Cardiac muscle cell (in vitro differentiated cells and primary cell): Measurements from ENCODE around the gene TJAP1. TPM values are rescaled to one million over a fixed set of nuclear protein-coding genes. Genes with fewer than 3 reads are reported as not detected.

Experiments
- DNase-seq, 2 donors: peaks; one replicate each; pipeline versions ENCODE4 v3.0.0 to v3.0.0-alpha.2; 2010 to 2017; ENCODE audit warnings: low read depth in 1 of 2, low spot score in 1 of 2
- H3K27ac ChIP-seq: fragments of 200-600 bp; sonication (generic); 2 replicates; pipeline ENCODE4 v1.5.1; 2016
- H3K27me3 ChIP-seq: fragments of 200-600 bp; sonication (generic); 2 replicates; pipeline ENCODE4 v1.6.0; 2016; ENCODE audit warnings: control low read depth
- H3K36me3 ChIP-seq: fragments of 200-600 bp; sonication (generic); 2 replicates; pipeline ENCODE4 v1.5.1; 2016; ENCODE audit warnings: control low read depth
- H3K4me1 ChIP-seq: fragments of 200-600 bp; sonication (generic); 2 replicates; pipeline ENCODE4 v1.8.1; 2017; ENCODE audit warnings: low read depth, mild to moderate bottlenecking, mixed run types
- H3K4me3 ChIP-seq: fragments of 200-600 bp; sonication (generic); 2 replicates; pipeline ENCODE4 v1.5.1; 2016; ENCODE audit warnings: mild to moderate bottlenecking
- H3K9me3 ChIP-seq: fragments of 200-600 bp; sonication (generic); 2 replicates; pipeline ENCODE4 v1.5.1; 2017; ENCODE audit warnings: low read depth, mild to moderate bottlenecking, control low read depth
- polyA plus RNA-seq: library from polyadenylated mRNA; unstranded; fragments of >200 nt; fragmentation: Nextera tagmentation; extraction: Ambion mirVana; gene quantifications from 2 replicates; pipeline ENCODE4 v1.2.1, GENCODE V29; 2016
- total RNA-seq: library from RNA; depleted of rRNA; stranded (reverse); fragments of >200 nt; gene quantifications from 2 replicates; pipeline ENCODE4 v1.2.3, GENCODE V29; 2016
- TF ChIP-seq, protein P1 (sequence below): IDR thresholded peaks from 2 replicates; pipeline ENCODE4 v1.5.1; 2012; ENCODE audit warnings: low read depth, mild to moderate bottlenecking, low read length

Gene TJAP1
- total and polyA plus RNA-seq, 2 experiments from 2014 or later: 25.8 to 31.2 TPM

DNA sequence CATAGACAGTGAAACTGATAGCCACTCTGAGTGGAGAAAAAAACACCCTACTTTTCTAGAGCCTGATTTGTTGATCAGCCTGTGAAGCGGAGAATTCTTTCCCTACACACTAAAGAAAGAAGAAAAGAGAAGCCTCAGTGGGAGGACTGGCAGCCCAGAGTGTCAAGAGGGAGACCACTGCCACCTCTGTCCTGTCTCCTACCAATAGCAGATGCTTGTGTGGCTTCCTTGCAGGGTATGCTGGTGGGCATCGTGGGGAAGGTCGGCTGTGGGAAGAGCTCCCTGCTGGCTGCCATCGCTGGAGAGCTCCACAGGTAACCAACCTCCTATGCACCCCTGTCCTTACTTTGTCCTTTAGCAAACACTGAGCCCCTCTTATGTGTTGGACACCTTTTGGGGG lies 39.7 kb upstream of the TJAP1 start:
- no peaks in the 10 kb centered on the region for H3K27me3 ChIP-seq
- TF ChIP-seq, protein P1, sequence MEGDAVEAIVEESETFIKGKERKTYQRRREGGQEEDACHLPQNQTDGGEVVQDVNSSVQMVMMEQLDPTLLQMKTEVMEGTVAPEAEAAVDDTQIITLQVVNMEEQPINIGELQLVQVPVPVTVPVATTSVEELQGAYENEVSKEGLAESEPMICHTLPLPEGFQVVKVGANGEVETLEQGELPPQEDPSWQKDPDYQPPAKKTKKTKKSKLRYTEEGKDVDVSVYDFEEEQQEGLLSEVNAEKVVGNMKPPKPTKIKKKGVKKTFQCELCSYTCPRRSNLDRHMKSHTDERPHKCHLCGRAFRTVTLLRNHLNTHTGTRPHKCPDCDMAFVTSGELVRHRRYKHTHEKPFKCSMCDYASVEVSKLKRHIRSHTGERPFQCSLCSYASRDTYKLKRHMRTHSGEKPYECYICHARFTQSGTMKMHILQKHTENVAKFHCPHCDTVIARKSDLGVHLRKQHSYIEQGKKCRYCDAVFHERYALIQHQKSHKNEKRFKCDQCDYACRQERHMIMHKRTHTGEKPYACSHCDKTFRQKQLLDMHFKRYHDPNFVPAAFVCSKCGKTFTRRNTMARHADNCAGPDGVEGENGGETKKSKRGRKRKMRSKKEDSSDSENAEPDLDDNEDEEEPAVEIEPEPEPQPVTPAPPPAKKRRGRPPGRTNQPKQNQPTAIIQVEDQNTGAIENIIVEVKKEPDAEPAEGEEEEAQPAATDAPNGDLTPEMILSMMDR: no peak
- no peak overlapping the region for H3K27ac ChIP-seq
- H3K36me3 ChIP-seq: peaks cover 12% of the 10 kb centered on the region
- H3K9me3 ChIP-seq: no peaks in the 10 kb centered on the region
- DNase-seq: no peak
- peaks cover 17% of the 10 kb centered on the region for H3K4me1 ChIP-seq
- no peak overlapping the region for H3K4me3 ChIP-seq

- DNase-seq: no peak
- H3K4me3 ChIP-seq: no peak overlapping the region
Observed at GRCh38 chr6:43442935-43443334, 34.4 kb upstream of the TJAP1 start.

DNA sequence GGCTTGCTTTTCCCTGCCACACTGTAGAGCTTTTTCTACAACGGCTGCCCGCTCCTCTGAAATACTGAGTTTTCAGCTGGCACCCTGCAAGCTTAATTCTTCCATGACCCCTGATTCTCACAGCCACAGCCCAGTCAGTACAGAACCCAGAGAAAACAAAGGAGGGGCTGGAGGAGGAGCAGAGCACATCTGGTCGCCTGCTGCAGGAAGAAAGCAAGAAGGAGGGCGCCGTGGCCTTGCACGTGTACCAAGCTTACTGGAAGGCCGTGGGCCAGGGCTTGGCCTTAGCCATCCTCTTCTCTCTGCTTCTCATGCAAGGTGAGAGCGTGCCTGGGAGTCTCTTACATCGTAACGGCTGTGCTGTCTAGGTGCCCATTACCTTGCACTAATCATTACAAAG lies 33.3 kb upstream of the TJAP1 start:
- Histone ChIP-seq H3K27ac (no peak overlapping the region), H3K4me1 (no peaks in the 10 kb centered on the region), H3K9me3 (no peaks in the 10 kb centered on the region), H3K4me3 (no peak overlapping the region), H3K36me3 (peaks cover 9% of the 10 kb centered on the region), H3K27me3 (no peaks in the 10 kb centered on the region)
- TF ChIP-seq, protein P1: no peak
- no peak for DNase-seq

More at GRCh38 chr6:43442935-43443334, 34.4 kb upstream of the TJAP1 start:
- no peaks in the 10 kb centered on the region for H3K9me3 ChIP-seq
- TF ChIP-seq, protein P1: no peak
- H3K4me1 ChIP-seq: peaks cover under 1% of the 10 kb centered on the region
- H3K36me3 ChIP-seq: peaks cover 9% of the 10 kb centered on the region
- H3K27ac ChIP-seq: no peak overlapping the region
- no peaks in the 10 kb centered on the region for H3K27me3 ChIP-seq

- Histone ChIP-seq H3K36me3 (peaks cover 9% of the 10 kb centered on the region), H3K9me3 (no peaks in the 10 kb centered on the region), H3K4me1 (no peaks in the 10 kb centered on the region), H3K4me3 (no peak overlapping the region), H3K27me3 (no peaks in the 10 kb centered on the region), H3K27ac (no peak overlapping the region)
- TF ChIP-seq, protein P1: no peak
- no peak for DNase-seq
Observed at GRCh38 chr6:43444582-43444981, 32.8 kb upstream of the TJAP1 start.

DNA sequence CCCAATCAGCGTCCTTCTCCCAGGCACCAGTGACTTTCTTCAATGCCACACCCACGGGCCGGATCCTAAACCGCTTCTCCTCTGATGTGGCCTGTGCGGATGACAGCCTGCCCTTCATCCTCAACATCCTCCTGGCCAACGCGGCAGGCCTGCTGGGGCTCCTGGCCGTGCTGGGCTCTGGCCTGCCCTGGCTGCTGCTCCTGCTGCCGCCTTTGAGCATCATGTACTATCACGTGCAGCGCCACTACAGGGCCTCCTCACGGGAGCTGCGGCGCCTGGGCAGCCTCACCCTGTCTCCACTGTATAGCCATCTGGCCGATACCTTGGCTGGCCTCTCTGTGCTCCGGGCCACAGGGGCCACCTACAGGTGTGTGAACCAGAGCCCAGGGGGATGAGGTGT lies 31.8 kb upstream of the TJAP1 start:
- TF ChIP-seq, protein P1: no peak
- Histone ChIP-seq H3K4me3 (no peak overlapping the region), H3K9me3 (no peaks in the 10 kb centered on the region), H3K36me3 (peaks cover 9% of the 10 kb centered on the region), H3K27me3 (no peaks in the 10 kb centered on the region), H3K4me1 (no peaks in the 10 kb centered on the region), H3K27ac (no peak overlapping the region)
- no peak for DNase-seq

DNA sequence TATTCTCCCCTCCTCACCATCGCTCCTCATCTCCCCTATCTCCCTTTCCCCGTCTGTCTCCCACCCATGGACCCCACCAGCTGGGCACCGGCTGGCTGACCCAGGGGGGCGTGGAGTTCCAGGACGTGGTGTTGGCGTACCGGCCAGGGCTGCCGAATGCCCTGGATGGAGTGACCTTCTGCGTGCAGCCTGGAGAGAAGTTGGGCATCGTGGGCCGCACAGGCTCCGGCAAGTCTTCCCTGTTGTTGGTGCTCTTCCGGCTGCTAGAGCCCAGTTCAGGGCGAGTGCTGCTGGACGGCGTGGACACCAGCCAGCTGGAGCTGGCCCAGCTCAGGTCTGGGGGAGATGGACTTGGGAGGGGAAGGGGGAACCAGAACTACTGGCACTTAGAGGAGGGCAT lies 29.8 kb upstream of the TJAP1 start:
- H3K4me3 ChIP-seq: no peak overlapping the region
- H3K36me3 ChIP-seq: peaks cover 4% of the 10 kb centered on the region
- no peak for DNase-seq
- no peaks in the 10 kb centered on the region for H3K4me1 ChIP-seq
- no peaks in the 10 kb centered on the region for H3K9me3 ChIP-seq
- no peaks in the 10 kb centered on the region for H3K27me3 ChIP-seq
- no peak overlapping the region for H3K27ac ChIP-seq
- TF ChIP-seq, protein P1: no peak
